Astrocyte of the hippocampus (primary cell): ENCODE results near the gene ROR1.
"Not testable (repeated sequence)": the region's sequence is repeated elsewhere in the genome, so short reads cannot be mapped to it uniquely, and the experiment has no call there.

ENCODE experiments used
- DNase-seq: peaks from one replicate; pipeline ENCODE4 v3.0.0; 2011; ENCODE audit warnings: low read depth, low spot score

The ROR1 gene

DNA sequence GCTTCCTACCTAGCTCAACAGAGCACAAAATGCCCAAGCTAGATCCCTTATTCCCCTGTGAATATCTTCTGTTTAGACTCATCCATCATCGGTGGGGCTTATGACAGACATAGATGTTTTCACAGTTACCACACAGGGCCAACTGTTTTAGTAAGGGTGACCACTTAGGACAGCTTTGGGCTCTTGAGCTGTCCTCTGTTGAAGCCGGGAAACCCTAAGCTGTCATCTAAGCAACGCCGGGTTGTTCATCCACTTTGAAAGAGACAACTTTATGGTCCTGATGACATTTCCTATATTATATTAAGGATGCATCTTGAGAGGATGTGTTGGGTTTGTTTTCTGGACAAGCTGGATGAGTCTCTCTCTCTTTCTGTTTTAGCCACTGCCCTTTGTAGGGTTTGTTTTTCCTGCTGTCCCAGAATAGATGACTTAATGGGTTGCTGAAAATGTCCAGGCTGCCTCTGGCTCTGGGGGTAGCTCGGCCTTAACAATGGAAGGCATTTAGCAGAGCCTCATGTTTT, 319.1 kb downstream of the ROR1 start:
- peak; percentile 18 for DNase-seq

DNA sequence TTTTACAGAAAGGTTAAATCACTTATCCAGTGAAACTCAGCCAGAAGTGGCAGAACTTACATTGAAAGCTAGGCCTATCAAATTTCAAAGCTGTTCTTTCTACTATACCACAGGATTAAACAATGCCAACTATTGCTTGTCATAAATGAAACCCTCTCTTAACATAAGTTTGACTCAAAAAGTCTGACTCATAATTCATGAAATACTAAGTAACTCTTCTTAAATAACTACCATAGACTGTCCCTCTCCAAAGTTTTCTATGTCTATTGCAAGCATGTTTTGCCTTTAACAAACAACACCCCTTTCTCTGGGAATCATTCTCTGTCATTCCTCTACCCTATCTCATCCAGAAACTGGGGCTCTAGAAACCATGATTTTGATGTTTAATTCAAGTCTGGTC, 320.1 kb downstream of the ROR1 start:
- no peak for DNase-seq

DNA sequence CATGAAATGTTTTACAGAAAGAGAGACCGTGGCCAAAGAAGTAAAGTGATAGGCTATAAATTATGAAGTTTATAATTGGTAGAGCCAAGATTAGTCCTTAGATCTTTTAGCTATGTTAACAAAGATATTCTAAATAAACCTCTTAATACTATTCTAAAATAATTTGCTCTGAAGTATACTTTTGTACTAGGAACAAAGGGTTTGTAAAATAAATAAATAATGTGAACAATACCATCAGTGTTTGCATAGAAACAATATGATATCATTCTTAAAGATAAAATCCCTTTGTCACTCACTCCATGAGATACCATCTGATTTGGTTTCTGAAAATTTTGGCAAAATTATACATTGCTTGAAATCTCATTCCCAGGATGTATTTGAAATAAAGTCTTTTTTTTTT, 322.0 kb downstream of the ROR1 start:
- DNase-seq = no peak

DNA sequence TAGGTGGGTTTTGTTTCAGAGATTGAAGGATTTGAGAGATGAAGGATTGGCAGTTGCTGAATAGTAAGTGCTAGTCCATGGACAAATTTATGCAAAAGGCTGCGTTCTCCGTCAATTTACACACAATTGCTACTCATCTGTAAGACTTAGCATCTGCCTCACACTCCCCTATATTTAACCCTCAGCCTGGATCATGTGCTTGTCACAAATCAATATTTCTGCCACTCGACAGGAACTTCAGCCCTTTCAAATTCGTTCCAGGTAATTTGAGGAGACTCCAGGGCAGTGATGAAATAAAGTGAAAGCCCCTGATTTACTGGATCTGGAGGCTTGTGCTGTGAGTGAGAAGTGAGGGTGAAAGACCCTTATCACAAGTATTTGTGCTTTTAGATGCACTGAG, 324.0 kb downstream of the ROR1 start:
- DNase-seq = no peak

DNA sequence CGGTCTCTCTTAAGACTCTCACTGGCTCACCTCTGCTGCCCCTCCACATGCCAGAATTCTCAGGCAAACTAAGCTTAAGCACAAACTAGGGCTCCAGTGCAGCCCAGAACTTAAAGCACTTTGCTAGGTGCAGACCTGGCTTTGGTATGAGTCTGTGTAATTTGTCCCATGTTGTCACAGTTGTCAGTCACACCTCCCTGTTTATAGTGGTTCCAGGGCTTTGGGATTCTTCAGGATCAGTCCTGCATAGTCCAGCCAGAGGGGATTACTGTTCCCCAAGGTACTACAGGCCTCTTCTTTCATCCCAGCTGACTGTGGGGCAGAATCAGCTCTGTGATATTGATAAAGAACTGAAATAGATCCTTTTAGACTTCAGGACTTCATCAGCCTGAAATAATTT, 324.6 kb downstream of the ROR1 start:
- DNase-seq = no peak

DNA sequence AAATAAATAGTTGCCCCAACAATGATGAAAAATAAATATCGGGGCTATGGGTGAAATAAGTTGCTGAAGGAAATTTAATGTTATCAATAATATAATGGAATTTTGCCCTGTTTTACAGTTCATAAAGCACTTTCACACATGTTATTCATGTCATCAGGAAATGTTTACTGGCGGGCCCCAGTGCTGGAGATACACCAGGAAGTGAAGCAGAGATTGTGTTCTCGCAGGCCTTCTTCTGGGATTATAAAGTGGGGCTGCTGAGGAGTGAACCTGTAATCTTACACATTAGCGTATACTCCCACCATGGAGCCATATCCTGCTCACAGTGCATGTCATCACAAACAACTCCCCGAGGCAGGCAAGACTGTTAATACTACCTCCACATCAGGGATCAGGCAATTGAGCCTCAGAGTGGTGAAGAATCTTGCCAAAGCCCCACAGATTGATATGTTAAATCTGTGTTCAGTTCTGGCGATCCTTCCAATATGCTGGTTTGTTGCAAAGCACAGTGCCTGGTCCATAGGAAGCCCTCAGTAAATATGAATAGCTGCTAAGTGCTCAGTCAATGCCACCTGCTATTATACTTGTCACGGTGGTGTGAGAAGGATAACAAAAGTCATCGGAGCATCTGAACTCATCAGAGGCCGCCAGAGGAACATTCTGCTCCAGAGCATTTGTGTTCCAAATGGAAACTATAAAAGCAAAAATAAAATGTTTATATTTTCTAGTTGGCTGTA, 325.2 kb downstream of the ROR1 start:
- no peak for DNase-seq

DNA sequence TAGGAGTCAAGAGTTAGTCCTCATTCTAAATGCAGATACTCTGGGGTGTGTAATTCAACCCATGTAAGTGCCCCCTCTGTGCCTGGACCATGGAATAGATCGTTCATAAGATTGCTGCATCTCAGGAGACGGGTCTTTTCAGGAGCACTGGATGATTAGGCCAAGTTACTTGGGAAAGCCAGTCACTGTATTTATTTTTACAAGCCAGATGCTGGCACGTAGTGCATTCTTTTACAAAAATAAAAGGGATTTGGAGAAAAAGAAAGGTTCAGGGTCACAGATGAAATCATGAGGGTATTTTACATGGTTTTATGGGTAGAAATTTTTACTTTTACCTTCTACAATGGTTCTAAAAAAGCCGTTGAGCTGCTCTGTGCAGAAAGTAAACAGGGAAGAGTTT, 327.0 kb downstream of the ROR1 start:
- peak; percentile 24 for DNase-seq

DNA sequence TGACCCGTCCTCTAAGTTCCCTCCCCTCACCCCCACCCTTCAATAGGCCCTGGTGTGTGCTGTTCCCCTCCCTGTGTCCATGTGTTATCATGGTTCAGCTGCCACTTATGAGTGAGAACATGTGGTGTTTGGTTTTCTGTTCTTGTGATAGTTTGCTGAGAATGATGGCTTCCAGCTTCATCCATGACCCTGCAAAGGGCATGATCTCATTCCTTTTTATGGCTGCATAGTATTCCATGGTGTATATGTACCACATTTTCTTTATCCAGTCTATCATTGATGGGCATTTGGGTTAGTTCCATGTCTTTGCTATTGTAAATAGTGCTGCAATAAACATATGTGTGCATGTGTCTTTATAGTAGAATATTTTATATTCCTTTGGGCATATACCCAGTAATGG, 330.8 kb downstream of the ROR1 start:
- DNase-seq = not testable (repeated sequence)

DNA sequence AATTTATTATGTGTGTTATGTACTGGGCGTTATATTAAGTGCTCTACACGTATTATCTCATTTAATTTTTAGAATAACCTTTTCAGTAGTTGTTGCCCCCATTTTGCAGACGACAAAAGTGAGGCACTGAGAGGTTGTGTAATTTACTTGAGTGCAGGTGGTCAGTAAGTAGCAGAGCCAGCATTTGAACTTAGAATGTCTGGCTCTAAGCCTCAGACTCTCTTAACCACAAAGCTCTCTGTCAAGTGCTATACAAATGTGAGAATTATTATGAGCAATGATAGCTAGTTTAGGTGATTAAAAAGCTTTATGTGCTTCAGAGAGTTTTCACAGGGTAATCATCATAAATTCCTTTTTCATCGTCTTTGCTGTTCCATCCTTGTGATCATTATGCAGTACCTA, 333.3 kb downstream of the ROR1 start:
- no peak for DNase-seq

DNA sequence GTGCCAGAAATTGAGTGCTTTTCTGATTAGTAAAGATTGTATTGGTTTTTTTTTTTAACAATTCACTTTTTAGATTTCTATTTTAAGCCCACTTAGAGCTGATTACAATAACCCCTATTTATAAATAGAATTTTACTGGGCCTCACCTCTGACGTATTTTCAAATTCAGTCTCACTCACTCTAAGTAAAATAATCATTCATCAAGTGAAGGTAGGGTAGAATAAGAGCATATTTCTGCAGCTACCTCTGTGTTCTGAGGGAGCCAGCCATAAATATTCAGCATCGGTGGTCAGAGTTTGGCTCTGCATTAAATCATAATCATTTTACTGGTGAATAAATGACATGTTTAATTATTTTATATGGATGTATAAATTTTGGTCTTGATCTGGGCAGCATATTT, 333.8 kb downstream of the ROR1 start:
- DNase-seq = no peak

DNA sequence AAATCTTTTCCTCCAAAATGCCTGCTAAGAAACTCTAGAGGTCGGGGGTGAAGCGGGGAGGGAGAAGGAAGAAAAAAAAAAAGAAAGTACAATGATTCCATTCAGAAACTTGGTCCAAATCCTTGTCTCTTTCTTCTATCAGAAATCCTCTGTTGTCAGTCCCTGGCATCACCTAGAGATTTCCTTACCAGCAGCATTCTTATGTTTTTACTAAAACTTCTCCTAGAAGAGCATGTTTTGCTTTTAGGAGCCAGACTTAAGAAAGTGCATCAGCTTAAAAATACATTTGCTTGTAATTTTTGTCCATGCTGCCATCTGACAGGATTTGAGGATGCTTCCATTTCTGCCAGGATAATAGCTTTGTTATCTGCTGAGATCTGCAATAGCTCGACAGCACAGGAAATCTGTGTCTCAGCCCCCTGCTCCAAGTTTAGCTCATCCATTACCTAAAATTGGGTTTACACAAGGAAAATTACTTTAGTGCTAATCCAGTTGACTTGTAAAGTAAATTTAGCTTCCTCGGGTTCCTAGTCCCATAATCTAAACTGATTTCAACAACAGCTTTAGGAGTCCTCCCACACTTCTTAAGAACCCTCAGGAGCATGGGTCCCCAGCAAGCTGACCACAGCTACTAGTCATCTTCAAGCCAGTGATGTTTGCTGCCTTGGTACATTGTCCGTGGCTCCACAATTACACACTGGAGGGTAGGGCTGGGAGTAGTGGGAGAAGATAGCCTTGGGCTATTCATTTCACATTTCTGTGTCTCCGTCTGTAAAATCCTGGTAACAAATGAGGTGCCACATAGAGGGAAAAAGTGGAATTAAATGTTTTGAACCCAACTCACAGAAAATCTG, 337.3 kb downstream of the ROR1 start:
- DNase-seq = no peak

DNA sequence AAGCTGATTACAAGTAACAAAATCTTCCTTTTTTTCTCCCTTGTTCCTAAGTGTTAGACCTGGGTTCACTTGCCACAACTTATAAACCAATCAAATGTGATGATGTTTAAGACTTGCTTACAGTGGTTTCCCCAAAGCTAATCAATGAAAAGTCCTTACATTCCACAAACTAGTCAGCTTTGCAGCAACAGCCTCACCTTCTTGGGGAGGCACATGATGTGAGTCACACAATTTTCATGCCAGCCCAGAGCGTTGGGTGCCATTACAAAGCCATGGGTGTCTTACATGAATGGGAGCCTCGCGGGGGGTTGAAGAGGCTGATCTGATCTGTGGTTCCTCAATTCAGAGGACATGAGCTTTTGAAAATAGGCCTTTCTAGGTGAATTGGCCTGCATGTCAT, 338.0 kb downstream of the ROR1 start:
- DNase-seq = no peak

DNA sequence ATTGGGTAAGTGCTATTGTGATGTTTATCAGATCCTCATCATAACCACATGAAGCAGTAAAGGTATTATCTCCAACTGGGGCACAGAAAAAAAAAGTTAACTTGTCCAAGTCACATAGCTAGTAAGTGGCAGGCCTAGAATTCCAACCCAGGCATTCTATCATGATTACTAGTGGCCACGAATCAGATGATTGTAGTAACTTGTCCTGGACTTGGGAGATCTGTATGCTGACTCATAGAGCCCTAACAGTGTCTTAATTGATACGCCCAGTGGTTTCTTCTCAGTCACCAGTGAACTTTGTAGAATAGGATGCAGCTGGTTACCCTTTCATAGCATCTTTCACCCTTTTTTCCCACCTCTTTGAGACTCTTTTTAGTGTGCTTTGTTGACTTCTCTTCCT, 338.5 kb downstream of the ROR1 start:
- DNase-seq = peak; percentile 75

DNA sequence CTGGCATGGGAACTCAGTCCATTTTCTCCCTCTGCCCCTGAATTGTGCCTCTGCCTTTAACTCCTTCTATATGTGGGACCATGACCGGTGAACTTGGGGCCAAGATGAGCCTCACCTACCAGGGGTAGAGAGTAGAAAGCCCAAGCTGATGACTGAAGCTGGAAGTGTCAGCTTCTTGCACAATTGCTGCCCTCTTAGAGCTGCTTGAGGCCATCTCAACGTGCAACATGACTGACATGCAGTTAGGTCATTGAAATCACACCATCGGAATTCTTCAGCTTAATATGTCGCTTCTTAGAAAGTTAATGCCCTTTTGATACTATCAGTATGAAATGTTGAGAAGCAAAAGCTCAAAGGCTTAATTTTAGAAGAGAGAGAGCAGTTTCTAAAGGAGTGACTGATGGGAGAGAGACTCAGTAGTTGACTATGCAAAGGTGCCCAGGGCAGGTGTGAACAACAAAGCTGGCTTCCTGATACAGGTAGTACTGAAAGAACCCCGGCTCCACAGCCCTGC, 340.3 kb downstream of the ROR1 start:
- DNase-seq = no peak

DNA sequence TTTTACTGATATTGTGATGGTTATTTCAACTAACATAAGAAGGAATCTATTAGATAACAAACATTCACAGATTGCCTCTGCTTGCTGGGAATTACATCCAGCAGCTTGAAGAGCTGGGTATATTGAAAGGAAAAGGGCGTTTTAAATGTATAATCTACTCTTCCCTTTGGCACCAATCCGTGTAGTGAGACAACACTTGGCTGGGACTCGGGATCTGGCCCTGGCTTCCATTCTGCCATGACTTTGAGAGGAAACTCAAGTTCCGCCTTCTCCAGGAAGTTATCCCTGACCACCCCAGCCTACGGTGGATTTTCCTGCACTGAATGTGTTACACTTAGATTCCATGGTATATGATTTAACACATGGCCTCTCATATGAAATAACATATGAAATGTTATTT, 342.7 kb downstream of the ROR1 start:
- DNase-seq = no peak

DNA sequence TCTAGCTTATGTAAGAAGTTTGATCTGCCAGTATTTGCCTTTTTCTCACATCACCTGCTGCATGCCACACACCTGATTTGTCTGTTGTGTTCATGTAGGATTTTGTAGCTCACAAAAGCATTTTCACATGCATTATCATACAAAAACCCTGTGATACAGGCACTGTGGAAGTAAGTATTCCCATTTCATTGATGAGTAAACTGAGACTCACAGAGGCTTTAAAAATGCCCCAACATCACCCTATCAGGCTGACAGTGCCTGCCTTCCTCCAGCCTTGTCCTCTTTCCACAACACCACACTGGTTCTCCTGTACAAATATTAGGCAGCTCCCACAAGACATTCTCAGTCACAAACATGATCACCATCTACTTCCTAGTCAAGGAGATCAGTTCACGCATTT, 343.7 kb downstream of the ROR1 start:
- DNase-seq = no peak

DNA sequence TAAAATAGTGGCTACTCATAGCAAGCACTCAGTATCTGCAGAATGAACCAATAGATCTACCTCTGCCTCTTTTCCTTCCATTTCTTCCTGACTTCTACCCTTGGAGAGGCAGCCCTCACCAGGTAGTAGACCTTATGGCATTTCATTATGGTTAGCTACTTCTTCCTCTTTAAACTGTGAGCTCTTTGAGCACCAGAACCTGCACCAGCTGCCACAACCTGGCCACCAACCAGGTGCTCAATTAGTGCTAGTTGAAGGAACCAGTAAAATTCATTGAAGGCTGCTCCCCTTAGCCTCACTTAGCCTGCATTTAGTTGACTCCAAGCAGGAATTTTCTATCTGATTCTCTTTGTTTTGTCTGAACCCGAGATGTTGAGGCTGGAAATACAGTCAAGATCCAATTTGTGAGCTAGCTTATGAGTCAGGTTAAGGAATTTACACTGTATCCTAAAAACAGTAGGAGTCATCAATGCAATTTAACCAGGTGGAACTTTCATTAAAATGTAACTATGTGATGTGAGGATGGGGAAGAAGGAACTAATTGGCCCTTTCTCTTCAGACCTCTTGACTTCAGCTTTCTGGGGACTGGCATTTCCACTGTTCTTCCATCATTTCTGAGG, 348.1 kb downstream of the ROR1 start:
- DNase-seq = peak; percentile 55

DNA sequence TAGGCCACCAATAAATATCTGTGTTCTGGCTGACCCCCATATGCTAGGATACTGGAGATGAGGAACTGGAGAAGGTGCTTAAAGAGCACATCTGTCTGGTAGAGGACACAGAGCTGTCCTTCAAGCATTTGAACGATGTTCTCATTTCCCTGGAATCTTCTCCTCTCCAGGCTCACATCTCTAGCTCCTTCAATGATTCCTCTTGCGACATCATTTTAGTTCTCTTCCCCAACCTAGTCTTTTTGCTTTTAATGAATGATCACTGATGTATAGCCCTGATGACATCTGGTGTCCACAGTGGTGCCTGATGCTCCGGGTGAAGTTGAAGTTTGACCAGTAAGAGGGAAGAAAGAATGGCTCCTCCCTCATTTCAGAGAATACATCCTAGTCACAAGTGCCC, 348.8 kb downstream of the ROR1 start:
- no peak for DNase-seq

DNA sequence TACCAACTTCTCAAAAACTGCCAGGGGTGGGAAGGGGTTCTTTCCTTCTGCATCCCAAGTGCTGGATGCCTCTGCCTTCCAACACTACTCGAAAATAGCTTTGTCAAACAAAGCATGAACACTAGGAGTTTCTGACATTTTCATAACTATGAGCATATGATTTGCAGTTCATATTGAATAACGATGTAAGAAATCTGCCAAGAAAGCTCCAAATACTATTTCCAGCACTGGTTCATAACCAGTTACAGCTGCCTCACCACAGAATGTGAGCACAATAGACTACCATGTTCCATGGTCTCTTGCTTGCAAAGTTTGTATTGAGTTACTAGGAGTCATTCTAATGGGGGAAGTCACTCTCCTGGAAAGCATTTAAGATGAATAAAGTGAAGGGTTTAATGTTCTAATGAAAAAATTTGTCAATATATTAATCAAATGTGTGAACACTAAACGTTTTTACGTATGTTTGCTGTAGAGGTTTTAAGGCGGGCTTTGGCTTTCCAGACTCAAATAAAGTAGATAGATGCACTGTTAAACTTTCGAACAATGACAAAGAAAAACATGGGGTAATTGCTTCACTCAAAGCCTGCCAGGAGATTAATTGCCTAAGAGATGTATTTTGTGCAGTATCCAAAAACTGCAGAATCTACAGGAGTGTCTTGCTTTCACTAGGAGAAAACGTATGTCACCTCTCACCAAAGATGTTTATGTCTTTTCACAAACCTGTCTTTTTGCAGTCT, 351.1 kb downstream of the ROR1 start:
- DNase-seq = no peak

DNA sequence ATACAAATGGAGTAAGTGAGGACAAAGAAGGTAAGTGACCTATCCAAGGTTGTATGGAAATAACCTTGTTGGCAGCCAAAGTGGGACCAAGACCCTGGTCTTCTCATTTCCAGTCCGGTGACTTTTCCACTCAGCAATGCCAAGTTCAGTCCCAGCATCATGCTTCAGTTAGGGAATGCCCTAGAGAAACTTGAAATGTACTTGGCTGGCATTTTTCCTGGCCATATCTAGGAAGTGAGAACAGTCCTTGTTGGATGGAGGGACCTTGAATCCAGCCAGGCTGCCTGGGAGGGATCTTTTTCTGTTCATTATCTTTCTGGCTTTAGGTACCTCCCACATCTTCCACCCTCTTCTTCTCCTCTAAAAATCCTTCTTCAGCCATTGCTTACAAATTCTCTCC, 352.8 kb downstream of the ROR1 start:
- DNase-seq = no peak

DNA sequence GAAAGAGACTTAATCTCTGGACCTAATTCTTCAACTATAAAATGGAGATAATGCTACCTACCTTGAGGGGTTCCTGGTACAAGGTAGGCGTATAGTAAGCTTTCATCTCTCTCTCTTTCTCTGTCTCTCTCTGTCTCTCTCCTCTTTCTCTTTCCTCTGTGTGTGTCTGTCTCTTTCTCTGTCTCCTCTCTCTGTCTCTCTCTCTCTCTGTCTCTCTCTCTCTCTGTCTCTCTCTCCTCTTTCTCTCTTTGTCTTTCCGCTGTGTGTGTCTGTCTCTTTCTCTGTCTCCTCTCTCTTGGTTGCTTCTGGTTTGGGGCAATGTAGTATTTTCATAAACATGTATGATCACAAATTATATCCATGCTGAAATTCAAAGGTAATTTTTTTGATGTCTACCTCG, 353.5 kb downstream of the ROR1 start:
- DNase-seq = no peak

DNA sequence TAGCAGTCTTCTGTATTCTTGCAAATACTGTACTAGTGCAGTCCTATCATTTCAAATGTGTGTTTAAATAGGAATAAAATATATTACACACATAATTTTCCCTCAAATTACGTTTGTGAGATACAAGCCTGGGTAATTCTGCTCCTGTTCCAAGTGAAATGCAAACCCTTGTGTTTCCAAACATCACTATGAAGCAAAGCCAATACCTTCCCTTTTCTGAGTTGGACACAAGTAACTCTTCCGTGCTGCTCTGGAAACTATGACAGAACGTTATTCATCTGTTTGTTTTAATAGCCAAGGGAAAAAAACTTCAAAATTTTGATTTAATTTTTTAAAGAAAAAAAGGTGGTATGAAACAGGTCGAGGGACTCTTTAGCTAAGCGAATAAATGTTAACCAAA, 355.9 kb downstream of the ROR1 start:
- no peak for DNase-seq
